Smooth muscle cell (in vitro differentiated cells): Measurements from ENCODE around the gene ATP1A2. TPM values are rescaled to one million over a fixed set of nuclear protein-coding genes. Genes with fewer than 3 reads are reported as not detected.

Experiments
- DNase-seq: peaks from one replicate; lab custom pipeline; 2025; ENCODE audit not compliant: unreplicated experiment; lab: John Stamatoyannopoulos, UW
- H2AFZ ChIP-seq: fragments of 200-600 bp; sonication (generic); 2 replicates; pipeline ENCODE4 v1.6.0; 2016; ENCODE audit warnings: antibody characterized with exemption, low read depth, mild to moderate bottlenecking
- H3F3A ChIP-seq: fragments of 200-600 bp; sonication (generic); 2 replicates; pipeline ENCODE4 v1.6.0; 2017; ENCODE audit warnings: antibody characterized with exemption, low read depth
- H3K27ac ChIP-seq: fragments of 200-600 bp; sonication (generic); 2 replicates; pipeline ENCODE4 v1.5.1; 2016; ENCODE audit warnings: low read depth, mild to moderate bottlenecking
- H3K27me3 ChIP-seq: fragments of 200-600 bp; sonication (generic); 2 replicates; pipeline ENCODE4 v1.6.1; 2016; ENCODE audit warnings: low read depth, mild to moderate bottlenecking
- H3K36me3 ChIP-seq: fragments of 200-600 bp; sonication (generic); 2 replicates; pipeline ENCODE4 v1.5.1; 2016; ENCODE audit warnings: low read depth
- H3K4me1 ChIP-seq: fragments of 200-600 bp; sonication (generic); 2 replicates; pipeline ENCODE4 v1.5.1; 2016; ENCODE audit warnings: low read depth
- H3K4me2 ChIP-seq: fragments of 200-600 bp; sonication (generic); 2 replicates; pipeline ENCODE4 v1.6.0; 2016; ENCODE audit warnings: mild to moderate bottlenecking
- H3K4me3 ChIP-seq: fragments of 200-600 bp; sonication (generic); 2 replicates; pipeline ENCODE4 v1.5.1; 2016; ENCODE audit warnings: mild to moderate bottlenecking
- H3K79me2 ChIP-seq: fragments of 200-600 bp; sonication (generic); 2 replicates; pipeline ENCODE4 v1.6.0; 2016; ENCODE audit warnings: low read depth, mild to moderate bottlenecking
- H3K9ac ChIP-seq: fragments of 200-600 bp; sonication (generic); 2 replicates; pipeline ENCODE4 v1.6.0; 2016; ENCODE audit warnings: low read depth
- H3K9me3 ChIP-seq: fragments of 200-600 bp; sonication (generic); replicated peaks from 2 replicates; pipeline ENCODE4 v1.5.1; 2016; ENCODE audit warnings: low read depth
- H4K20me1 ChIP-seq: fragments of 200-600 bp; sonication (generic); 2 replicates; pipeline ENCODE4 v1.6.0; 2016; ENCODE audit warnings: low read depth
- WGBS: methylation state at CpG from one replicate; pipeline ENCODE4 v1.1.7; 2016; ENCODE audit warnings: low lambda C conversion rate; 5-methylcytosine and 5-hydroxymethylcytosine counted together
- polyA plus RNA-seq: library from polyadenylated mRNA; unstranded; fragments of >200 nt; fragmentation: Nextera tagmentation; extraction: Ambion mirVana; gene quantifications from 2 replicates; pipeline ENCODE4 v1.2.1, GENCODE V29; 2016
- total RNA-seq: library from RNA; depleted of rRNA; stranded (reverse); fragments of >200 nt; gene quantifications from 2 replicates; pipeline ENCODE4 v1.2.3, GENCODE V29; 2014
- TF ChIP-seq, protein P1 (sequence below): fragments of 200-600 bp; sonication (generic); IDR thresholded peaks from 2 replicates; pipeline ENCODE4 v1.5.1; 2017; ENCODE audit warnings: borderline replicate concordance, mild to moderate bottlenecking, antibody characterized with exemption; ENCODE audit not compliant: insufficient read depth, poor library complexity, severe bottlenecking

ATP1A2 gene
- total and polyA plus RNA-seq, 2 experiments from 2014 or later = not detected

DNA sequence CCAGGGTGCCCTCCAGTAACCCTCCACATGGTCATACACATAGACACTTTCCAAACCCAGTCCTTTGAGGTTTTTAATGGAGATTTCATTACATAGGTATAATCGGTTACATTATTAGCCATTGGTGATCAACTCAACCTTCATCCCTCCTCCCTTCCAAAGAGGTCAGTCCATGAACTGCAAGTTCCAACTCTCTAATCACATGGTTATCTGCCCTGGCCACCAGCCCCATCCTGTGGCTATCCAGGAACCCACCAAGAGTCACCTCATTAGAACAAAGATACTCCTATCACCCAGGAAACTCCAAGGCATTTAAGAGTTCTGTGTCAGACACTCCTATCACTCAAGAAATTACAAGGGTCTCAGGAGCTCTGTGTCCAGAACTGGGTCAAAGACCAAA, 48.1 kb downstream of the ATP1A2 start:
- H3K4me2 ChIP-seq = no peak overlapping the region
- H3F3A ChIP-seq = no peaks in the 10 kb centered on the region
- H3K4me3 ChIP-seq = no peak overlapping the region
- no peak overlapping the region for H2AFZ ChIP-seq
- no peak overlapping the region for H3K9ac ChIP-seq
- no peaks in the 10 kb centered on the region for H3K79me2 ChIP-seq
- no peak overlapping the region for H3K27ac ChIP-seq
- H3K4me1 ChIP-seq = peaks cover 2% of the 10 kb centered on the region
- H3K27me3 ChIP-seq = no peaks in the 10 kb centered on the region
- no peak for DNase-seq
- no peaks in the 10 kb centered on the region for H3K36me3 ChIP-seq
- no peaks in the 10 kb centered on the region for H4K20me1 ChIP-seq
- TF ChIP-seq, protein P1, sequence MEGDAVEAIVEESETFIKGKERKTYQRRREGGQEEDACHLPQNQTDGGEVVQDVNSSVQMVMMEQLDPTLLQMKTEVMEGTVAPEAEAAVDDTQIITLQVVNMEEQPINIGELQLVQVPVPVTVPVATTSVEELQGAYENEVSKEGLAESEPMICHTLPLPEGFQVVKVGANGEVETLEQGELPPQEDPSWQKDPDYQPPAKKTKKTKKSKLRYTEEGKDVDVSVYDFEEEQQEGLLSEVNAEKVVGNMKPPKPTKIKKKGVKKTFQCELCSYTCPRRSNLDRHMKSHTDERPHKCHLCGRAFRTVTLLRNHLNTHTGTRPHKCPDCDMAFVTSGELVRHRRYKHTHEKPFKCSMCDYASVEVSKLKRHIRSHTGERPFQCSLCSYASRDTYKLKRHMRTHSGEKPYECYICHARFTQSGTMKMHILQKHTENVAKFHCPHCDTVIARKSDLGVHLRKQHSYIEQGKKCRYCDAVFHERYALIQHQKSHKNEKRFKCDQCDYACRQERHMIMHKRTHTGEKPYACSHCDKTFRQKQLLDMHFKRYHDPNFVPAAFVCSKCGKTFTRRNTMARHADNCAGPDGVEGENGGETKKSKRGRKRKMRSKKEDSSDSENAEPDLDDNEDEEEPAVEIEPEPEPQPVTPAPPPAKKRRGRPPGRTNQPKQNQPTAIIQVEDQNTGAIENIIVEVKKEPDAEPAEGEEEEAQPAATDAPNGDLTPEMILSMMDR = no peak
- 100% methylated on average over 1 of the region's 1 CpG for WGBS
- H3K9me3 ChIP-seq = no peaks in the 10 kb centered on the region

DNA sequence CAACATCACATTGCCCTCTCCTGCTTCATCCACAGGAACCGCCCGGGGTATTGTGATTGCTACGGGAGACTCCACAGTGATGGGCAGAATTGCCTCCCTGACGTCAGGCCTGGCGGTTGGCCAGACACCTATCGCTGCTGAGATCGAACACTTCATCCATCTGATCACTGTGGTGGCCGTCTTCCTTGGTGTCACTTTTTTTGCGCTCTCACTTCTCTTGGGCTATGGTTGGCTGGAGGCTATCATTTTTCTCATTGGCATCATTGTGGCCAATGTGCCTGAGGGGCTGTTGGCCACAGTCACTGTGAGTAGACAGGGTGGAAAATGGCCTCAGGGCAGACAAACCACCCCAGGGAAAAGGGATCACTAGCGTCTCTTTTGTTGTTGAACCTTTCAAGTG, 48.6 kb downstream of the ATP1A2 start:
- no peaks in the 10 kb centered on the region for H3K79me2 ChIP-seq
- no peak overlapping the region for H3K27ac ChIP-seq
- H3F3A ChIP-seq = no peaks in the 10 kb centered on the region
- no peak overlapping the region for H3K9ac ChIP-seq
- H3K9me3 ChIP-seq = no peaks in the 10 kb centered on the region
- no peaks in the 10 kb centered on the region for H3K36me3 ChIP-seq
- H3K4me1 ChIP-seq = peaks cover 7% of the 10 kb centered on the region
- no peak for DNase-seq
- no peaks in the 10 kb centered on the region for H4K20me1 ChIP-seq
- WGBS = 91% methylated on average over 10 of the region's 10 CpGs
- no peaks in the 10 kb centered on the region for H3K27me3 ChIP-seq
- H3K4me3 ChIP-seq = no peak overlapping the region
- no peak overlapping the region for H2AFZ ChIP-seq
- TF ChIP-seq, protein P1 = no peak
- no peak overlapping the region for H3K4me2 ChIP-seq

DNA sequence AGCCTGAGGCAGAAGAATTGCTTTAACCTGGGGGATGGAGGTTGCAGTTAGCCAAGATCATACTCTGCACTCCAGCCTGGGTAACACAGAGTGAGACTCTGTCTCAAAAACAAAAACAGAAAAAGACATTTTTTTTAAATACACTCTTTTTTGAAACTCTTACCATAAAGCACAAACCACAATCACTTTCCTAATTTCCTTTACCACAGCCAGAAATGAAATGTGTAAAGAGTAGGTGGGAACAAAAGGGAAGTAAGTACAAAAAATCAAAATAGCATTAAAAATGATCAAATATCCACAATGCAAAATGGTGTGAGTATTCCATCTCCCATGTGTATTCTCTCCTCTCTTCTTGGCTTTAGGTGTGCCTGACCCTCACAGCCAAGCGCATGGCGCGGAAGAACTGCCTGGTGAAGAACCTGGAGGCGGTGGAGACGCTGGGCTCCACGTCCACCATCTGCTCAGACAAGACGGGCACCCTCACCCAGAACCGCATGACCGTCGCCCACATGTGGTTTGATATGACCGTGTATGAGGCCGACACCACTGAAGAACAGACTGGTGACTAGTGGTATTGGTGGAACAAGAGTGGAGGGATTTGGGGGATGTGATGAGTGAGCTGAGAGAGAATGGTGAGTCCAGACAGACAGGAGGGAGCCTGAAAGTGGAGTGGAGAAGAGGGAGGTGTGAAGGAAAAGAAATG, 50.8 kb downstream of the ATP1A2 start:
- H3F3A ChIP-seq = no peaks in the 10 kb centered on the region
- TF ChIP-seq, protein P1 = no peak

DNA sequence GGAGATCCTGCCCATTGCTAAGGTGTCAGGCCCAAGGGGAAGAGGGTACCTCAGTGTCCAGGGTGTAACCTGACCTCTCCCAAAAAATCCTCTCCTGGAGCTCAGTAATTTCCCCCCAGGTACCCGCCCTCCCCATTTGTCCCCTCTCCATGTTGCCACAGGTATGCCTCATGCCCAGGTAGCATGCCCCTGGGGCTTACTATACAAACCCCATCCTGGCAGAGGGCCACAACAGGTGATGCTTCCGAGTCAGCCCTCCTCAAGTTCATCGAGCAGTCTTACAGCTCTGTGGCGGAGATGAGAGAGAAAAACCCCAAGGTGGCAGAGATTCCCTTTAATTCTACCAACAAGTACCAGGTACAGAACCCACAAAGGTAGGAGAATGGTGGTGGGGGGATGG, 51.5 kb downstream of the ATP1A2 start:
- TF ChIP-seq, protein P1 = no peak
- 89% methylated on average over 4 of the region's 4 CpGs for WGBS
- H3K4me1 ChIP-seq = peaks cover 25% of the 10 kb centered on the region
- no peak overlapping the region for H3K4me2 ChIP-seq
- no peaks in the 10 kb centered on the region for H4K20me1 ChIP-seq
- DNase-seq = no peak
- no peaks in the 10 kb centered on the region for H3K36me3 ChIP-seq
- H3K27me3 ChIP-seq = no peaks in the 10 kb centered on the region
- no peaks in the 10 kb centered on the region for H3F3A ChIP-seq
- no peak overlapping the region for H3K9ac ChIP-seq
- no peaks in the 10 kb centered on the region for H3K9me3 ChIP-seq
- no peaks in the 10 kb centered on the region for H3K79me2 ChIP-seq
- no peak overlapping the region for H2AFZ ChIP-seq
- H3K4me3 ChIP-seq = no peak overlapping the region
- H3K27ac ChIP-seq = no peak overlapping the region

More for the DNA sequence above, 50.8 kb downstream of the ATP1A2 start:
- Histone ChIP-seq H3K79me2 (no peaks in the 10 kb centered on the region), H3K4me3 (no peak overlapping the region), H3K4me2 (no peak overlapping the region), H4K20me1 (no peaks in the 10 kb centered on the region), H3K27ac (no peak overlapping the region), H3K9ac (no peak overlapping the region), H3K36me3 (no peaks in the 10 kb centered on the region), H3K27me3 (no peaks in the 10 kb centered on the region), H3K9me3 (no peaks in the 10 kb centered on the region), H2AFZ (no peak overlapping the region), H3K4me1 (peaks cover 18% of the 10 kb centered on the region)
- WGBS = 90% methylated on average over 12 of the region's 12 CpGs
- DNase-seq = no peak
